Thymus (tissue), 11 donors: ENCODE results near the gene EXOSC10. TPM values are rescaled to one million over a fixed set of nuclear protein-coding genes. Genes with fewer than 3 reads are reported as not detected.
"Not testable (repeated sequence)": the region's sequence is repeated elsewhere in the genome, so short reads cannot be mapped to it uniquely, and the experiment has no call there.

Experiments
- DNase-seq, 9 donors: peaks; one replicate each; pipeline ENCODE4 v3.0.0-alpha.2; 2013; ENCODE audit warnings: low spot score in 9 of 9, low read depth in 6 of 9, missing footprints in 1 of 9
- H3K27ac ChIP-seq, 2 donors: one replicate each; pipeline ENCODE4 v1.5.1; 2013; ENCODE audit warnings: control low read depth in 1 of 2, low read depth in 1 of 2, low read length in 1 of 2, mild to moderate bottlenecking in 1 of 2, moderate library complexity in 1 of 2
- H3K27me3 ChIP-seq, 2 donors: one replicate each; pipeline ENCODE4 v1.5.1; 2013; ENCODE audit warnings: low read length in 1 of 2; ENCODE audit not compliant: control insufficient read depth in 2 of 2, insufficient read depth in 1 of 2
- H3K36me3 ChIP-seq, 2 donors: one replicate each; pipeline ENCODE4 v1.5.1; 2013; ENCODE audit warnings: low read length in 1 of 2, mild to moderate bottlenecking in 1 of 2, moderate library complexity in 1 of 2; ENCODE audit not compliant: control insufficient read depth in 2 of 2, insufficient read depth in 2 of 2
- H3K4me1 ChIP-seq, 2 donors: one replicate each; pipeline ENCODE4 v1.5.1; 2013; ENCODE audit warnings: low read length in 2 of 2; ENCODE audit not compliant: control insufficient read depth in 2 of 2, insufficient read depth in 2 of 2
- H3K4me3 ChIP-seq, 2 donors: one replicate each; pipeline ENCODE4 v1.5.1; 2013; ENCODE audit warnings: low read length in 2 of 2, control low read depth in 1 of 2, mild to moderate bottlenecking in 1 of 2
- H3K9me3 ChIP-seq, 2 donors: one replicate each; pipeline ENCODE4 v1.5.1; 2013; ENCODE audit warnings: low read length in 1 of 2, mild to moderate bottlenecking in 1 of 2; ENCODE audit not compliant: control insufficient read depth in 2 of 2, insufficient read depth in 1 of 2
- WGBS: extraction: QIAGEN DNeasy Blood & Tissue Kit; methylation state at CpG from one replicate; pipeline ENCODE4 v1.1.7; 2013; 5-methylcytosine and 5-hydroxymethylcytosine counted together
- polyA plus RNA-seq: library from polyadenylated mRNA; stranded (reverse); fragments of 200-250 nt; gene quantifications from one replicate; pipeline ENCODE4 v1.2.3, GENCODE V29; 2013
- total RNA-seq: library from RNA; stranded (reverse); fragments of 120-200 nt; gene quantifications from one replicate; pipeline ENCODE4 v1.2.4, GENCODE V29; 2013
- donor health status: healthy.

Gene EXOSC10
- total and polyA plus RNA-seq, 2 donors = 44.9 to 52.2 TPM

DNA sequence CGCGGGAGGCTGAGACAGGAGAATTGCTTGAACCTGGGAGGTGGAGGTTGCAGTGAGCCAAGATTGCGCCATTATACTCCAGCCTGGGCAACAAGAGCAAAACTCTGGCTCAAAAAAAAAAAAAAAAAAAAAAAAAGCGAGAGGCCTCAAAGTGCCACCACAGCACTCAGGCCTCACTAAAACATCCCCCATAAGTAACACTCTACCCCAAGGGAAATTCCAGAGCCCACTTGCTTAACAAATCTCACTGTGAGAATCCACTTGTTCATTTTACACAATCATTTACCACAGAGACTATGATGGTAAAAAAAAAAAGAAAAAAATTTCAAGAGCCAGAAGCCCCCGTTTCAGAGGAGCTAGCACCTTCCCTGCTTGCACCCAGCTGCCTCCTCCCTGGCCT, 26.3 kb upstream of the EXOSC10 start:
- Histone ChIP-seq H3K4me3 (no peak overlapping the region), H3K27me3 (no peaks in the 10 kb centered on the region), H3K9me3 (no peaks in the 10 kb centered on the region), H3K36me3 (peaks cover 86 to 90% of the 10 kb centered on the region in 2 donors), H3K4me1 (no peaks in the 10 kb centered on the region), H3K27ac (no peak overlapping the region)
- WGBS = 98% methylated on average over 5 of the region's 5 CpGs
- no peak for DNase-seq

DNA sequence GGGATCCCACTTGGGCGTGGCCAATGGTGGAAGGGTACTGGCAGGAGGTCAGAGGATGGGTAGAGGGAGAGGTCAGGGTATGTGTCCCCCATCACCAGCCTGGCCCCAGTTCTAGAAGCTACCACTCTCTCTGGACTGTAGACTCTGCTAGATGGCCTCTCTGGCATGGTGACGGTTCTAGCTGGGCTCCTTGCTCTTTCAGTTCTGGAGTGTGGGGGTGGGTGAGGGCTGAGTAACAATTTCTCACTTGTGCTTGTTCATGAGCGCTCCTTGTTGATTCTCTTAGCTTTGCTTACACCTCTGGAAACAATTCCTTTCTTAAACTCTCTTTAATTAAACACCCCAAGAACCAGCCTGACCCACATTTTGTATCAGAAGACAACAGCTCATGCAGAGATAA, 25.3 kb upstream of the EXOSC10 start:
- Histone ChIP-seq H3K27me3 (no peaks in the 10 kb centered on the region), H3K9me3 (no peaks in the 10 kb centered on the region), H3K4me3 (no peak overlapping the region), H3K36me3 (peaks cover 80 to 81% of the 10 kb centered on the region in 2 donors), H3K4me1 (no peaks in the 10 kb centered on the region), H3K27ac (no peak overlapping the region)
- DNase-seq = no peak
- 98% methylated on average over 3 of the region's 3 CpGs for WGBS

DNA sequence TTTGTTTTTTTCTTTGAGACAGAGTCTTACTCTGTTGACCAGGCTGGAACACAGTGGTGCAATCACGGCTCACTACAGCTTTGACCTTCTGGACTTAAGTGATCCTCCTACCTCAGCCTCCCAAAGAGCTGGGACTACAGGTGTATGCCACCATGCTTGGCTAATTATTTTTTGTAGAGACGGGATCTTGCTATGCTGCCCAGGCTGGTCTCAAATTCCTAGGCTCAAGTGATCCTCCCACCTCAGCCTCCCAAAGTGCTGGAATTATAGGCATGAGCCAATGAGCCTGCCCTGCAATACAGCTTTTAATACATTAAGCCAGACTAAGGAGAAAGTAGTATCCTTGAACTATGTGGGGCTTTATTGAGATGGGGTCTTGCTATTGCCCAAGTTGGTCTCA, 16.6 kb upstream of the EXOSC10 start:
- Histone ChIP-seq H3K4me3 (no peak overlapping the region), H3K36me3 (peaks cover 39 to 63% of the 10 kb centered on the region in 2 donors), H3K4me1 (no peaks in the 10 kb centered on the region), H3K27me3 (no peaks in the 10 kb centered on the region), H3K9me3 (no peaks in the 10 kb centered on the region), H3K27ac (no peak overlapping the region)
- no peak for DNase-seq
- WGBS = 99% methylated on average over 2 of the region's 2 CpGs

DNA sequence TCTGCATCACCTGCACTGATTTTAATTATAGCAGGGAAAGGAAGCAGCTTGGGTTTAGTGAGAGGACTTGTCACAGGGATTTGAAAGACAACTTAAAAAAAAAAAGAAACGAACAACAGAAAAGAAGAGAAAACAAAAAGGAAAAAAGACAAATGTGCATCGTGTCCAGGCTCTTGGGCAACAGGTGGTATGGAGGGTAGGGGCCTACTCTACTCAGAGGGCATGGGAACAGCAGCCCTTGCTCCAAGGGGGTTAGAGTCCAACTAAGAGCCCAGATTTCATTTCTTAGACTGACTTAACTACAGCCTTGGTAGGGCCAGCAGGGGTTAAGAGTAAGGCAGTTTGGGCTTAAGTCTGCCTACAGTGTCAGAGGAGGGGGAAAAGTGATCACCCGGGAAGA, 15.3 kb upstream of the EXOSC10 start:
- H3K36me3 ChIP-seq = peaks cover 35 to 61% of the 10 kb centered on the region in 2 donors
- no peaks in the 10 kb centered on the region for H3K4me1 ChIP-seq
- no peaks in the 10 kb centered on the region for H3K9me3 ChIP-seq
- no peak overlapping the region for H3K27ac ChIP-seq
- no peak overlapping the region for H3K4me3 ChIP-seq
- DNase-seq = no peak
- 95% methylated on average over 3 of the region's 3 CpGs for WGBS
- H3K27me3 ChIP-seq = no peaks in the 10 kb centered on the region

DNA sequence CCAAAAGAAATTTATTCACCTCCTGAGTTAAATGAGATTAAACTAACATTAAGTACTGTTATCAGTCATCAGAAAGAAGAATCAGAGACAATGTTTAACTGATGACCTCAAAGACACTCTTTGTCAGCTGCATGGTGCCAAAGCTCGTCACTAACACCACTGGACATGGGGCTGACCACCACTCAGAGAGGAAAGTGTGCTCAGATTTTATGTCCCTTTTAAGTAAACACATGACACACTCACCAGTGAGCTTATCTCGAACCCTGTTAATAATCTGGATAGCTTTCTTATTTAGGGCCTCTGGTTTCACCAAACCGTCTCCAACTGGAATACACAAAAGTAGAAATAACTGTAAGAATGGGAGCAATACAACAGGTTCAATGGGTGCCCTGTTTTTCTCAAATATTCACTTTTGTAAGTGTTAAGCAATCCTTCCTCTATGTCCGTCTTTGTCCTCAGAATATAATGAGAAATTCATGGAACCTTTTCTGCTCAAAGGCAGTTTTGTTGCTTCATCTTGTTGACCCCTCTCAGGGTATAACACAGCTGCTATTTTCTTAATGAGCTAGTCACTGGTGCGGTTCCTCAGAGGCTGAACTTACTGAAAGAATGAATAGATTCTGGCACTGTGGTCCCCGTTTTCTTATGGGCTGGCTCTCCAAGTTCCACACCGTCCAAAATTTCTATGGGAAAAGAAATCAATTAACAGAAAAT, 9.5 kb upstream of the EXOSC10 start:
- Histone ChIP-seq H3K27me3 (no peaks in the 10 kb centered on the region), H3K4me1 (no peaks in the 10 kb centered on the region), H3K36me3 (peaks cover 46 to 58% of the 10 kb centered on the region in 2 donors), H3K4me3 (no peak overlapping the region), H3K9me3 (no peaks in the 10 kb centered on the region), H3K27ac (no peak overlapping the region)
- 98% methylated on average over 7 of the region's 7 CpGs for WGBS
- DNase-seq = no peak

DNA sequence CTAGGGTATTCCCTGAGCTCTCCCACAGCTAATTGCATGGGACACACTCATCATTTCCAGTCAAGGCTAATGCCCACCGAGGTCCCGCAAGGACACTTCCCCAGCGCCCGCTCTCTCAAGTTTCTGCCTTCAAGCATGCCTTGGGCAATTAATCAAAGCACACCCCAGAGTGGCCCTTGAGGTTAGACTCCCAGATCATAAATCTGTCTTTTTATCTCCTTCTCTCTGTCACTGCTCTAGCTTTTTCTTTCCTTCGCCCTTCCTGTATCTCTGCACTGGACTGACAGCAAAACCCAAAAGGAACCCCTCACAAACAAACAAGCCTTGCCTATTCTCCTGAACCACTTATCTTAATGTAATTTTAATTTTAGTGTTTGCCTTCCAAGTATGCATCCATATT, 7.9 kb upstream of the EXOSC10 start:
- H3K9me3 ChIP-seq = no peaks in the 10 kb centered on the region
- H3K36me3 ChIP-seq = peaks cover 30 to 47% of the 10 kb centered on the region in 2 donors
- no peak overlapping the region for H3K27ac ChIP-seq
- no peaks in the 10 kb centered on the region for H3K27me3 ChIP-seq
- H3K4me3 ChIP-seq = no peak overlapping the region
- WGBS = 79% methylated on average over 5 of the region's 5 CpGs
- H3K4me1 ChIP-seq = no peaks in the 10 kb centered on the region
- DNase-seq = no peak

DNA sequence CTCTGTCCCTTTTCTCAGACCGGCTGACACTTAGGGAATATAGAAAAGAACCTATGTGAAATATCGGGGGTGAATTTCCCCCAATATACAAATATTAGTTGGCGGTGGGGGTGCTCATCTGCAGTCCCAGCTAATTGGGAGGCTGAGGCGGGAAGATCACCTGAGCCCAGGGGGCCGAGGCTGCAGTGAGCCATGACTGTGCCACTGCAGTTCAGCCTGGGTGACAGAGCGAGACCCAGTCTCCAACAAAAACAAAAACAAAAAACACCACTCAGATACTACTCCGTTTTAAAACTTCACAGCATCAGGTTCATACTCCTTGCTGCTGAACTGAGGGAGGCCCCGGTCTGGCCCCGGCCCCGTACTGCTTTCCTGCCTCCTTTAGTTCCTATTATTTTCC, 5.9 kb upstream of the EXOSC10 start:
- peaks cover 29 to 32% of the 10 kb centered on the region in 2 donors for H3K36me3 ChIP-seq

DNA sequence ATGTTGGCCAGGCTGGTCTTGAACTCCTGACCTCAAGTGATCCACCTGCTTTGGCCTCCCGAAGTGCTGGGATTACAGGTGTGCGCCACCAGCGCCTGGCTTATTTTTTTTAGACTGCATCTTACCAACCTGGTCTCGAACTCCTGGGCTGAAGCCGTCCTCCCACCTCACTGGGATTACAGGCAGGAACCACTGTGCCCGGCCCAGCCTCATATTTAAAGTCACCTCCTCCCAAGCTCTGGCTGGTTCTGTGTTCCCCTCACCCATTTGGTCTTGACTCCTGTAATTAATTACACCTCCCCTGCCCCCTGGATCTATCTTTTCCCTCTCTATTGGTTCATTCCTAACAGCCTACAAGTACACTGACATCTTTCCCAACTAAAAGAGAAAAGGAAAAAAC, 1.7 kb upstream of the EXOSC10 start:
- WGBS = 96% methylated on average over 6 of the region's 6 CpGs

More for the DNA sequence above, 5.9 kb upstream of the EXOSC10 start:
- Histone ChIP-seq H3K4me3 (no peak overlapping the region), H3K27me3 (no peaks in the 10 kb centered on the region), H3K4me1 (peaks cover 0 to under 1% of the 10 kb centered on the region in 2 donors), H3K27ac (no peak overlapping the region), H3K9me3 (no peaks in the 10 kb centered on the region)
- 97% methylated on average over 10 of the region's 10 CpGs for WGBS
- no peak for DNase-seq

DNA sequence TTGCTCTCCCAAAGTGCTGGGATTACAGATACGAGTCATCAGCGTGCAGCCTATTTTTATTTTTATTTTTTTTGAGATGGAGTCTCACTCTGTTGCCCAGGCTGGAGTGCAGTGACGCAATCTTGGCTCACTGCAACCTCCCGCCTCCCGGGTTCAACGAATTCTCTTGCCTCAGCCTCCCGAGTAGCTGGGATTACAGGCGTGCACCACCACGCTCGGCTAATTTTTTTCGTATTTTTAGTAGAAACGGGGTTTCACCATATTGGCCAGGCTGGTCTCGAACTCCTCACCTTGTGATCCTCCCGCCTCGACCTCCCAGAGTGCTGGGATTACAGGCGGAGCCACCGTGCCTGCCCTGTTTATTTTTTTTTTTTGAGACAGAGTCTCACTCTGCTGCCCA, 1.1 kb upstream of the EXOSC10 start:
- DNase-seq, H3K27me3 ChIP-seq, H3K27ac ChIP-seq, H3K4me3 ChIP-seq, H3K9me3 ChIP-seq: not testable (repeated sequence)
- 98% methylated on average over 17 of the region's 17 CpGs for WGBS
- Histone ChIP-seq H3K36me3 (peaks cover 10 to 15% of the 10 kb centered on the region in 2 donors), H3K4me1 (peaks cover 5 to 12% of the 10 kb centered on the region in 2 donors)

More for the DNA sequence above, 1.7 kb upstream of the EXOSC10 start:
- Histone ChIP-seq H3K36me3 (peaks cover 11 to 16% of the 10 kb centered on the region in 2 donors), H3K9me3 (peaks cover 0 to 2% of the 10 kb centered on the region in 2 donors), H3K27me3 (no peaks in the 10 kb centered on the region), H3K4me1 (peaks cover 5 to 12% of the 10 kb centered on the region in 2 donors), H3K4me3 (no peak overlapping the region), H3K27ac (no peak overlapping the region)
- DNase-seq = no peak
